Astrocyte of the spinal cord (primary cell): ENCODE results near the gene SEMA6D.

Experiments
- DNase-seq: peaks from one replicate; pipeline ENCODE4 v3.0.0; 2011; ENCODE audit warnings: low read depth, low spot score
- H3K4me3 ChIP-seq: 2 replicates; pipeline ENCODE4 v1.5.1; 2011; ENCODE audit warnings: low read depth, mild to moderate bottlenecking, low read length, moderate library complexity
- in situ Hi-C: cut with HindIII; loops from 2 replicates; pipeline ENCODE4 v1.10.0; 2017; ENCODE audit warnings: low sequenced_read_pairs
- TF ChIP-seq, protein P1 (sequence below): IDR thresholded peaks from 2 replicates; pipeline ENCODE4 v1.5.1; 2012; ENCODE audit warnings: low read depth, mild to moderate bottlenecking, low read length, inconsistent platforms

Gene SEMA6D

GRCh38 chr15:47715856-47716445 is 1.4 kb upstream of the SEMA6D start:
- in situ Hi-C loops = no loop called here
- TF ChIP-seq, protein P1, sequence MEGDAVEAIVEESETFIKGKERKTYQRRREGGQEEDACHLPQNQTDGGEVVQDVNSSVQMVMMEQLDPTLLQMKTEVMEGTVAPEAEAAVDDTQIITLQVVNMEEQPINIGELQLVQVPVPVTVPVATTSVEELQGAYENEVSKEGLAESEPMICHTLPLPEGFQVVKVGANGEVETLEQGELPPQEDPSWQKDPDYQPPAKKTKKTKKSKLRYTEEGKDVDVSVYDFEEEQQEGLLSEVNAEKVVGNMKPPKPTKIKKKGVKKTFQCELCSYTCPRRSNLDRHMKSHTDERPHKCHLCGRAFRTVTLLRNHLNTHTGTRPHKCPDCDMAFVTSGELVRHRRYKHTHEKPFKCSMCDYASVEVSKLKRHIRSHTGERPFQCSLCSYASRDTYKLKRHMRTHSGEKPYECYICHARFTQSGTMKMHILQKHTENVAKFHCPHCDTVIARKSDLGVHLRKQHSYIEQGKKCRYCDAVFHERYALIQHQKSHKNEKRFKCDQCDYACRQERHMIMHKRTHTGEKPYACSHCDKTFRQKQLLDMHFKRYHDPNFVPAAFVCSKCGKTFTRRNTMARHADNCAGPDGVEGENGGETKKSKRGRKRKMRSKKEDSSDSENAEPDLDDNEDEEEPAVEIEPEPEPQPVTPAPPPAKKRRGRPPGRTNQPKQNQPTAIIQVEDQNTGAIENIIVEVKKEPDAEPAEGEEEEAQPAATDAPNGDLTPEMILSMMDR = no peak
- peak; percentile 47 for DNase-seq
- H3K4me3 ChIP-seq = no peak overlapping the region

DNA sequence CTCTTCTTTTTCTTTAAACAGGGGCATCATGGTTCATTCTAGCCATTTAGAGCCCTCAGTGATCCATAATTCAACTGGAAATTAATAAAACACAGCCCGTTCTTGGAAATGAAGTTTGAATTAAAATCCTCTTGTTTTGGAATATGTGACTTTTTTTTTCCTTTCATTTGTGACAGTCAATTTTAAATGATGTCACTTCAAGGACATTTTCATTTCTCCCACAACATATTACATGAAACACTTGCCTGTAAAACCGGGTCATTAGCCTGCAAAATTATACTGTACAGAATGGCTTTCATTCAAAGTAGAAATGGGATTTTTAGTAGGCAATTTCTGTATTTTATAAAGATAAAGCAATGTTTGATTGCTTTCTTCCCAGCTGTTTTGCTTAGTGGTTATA is 789 bp upstream of the SEMA6D start:
- in situ Hi-C loops = no loop called here

GRCh38 chr15:47718497-47719437 is 1.5 kb downstream of the SEMA6D start:
- in situ Hi-C loops = no loop called here
- peak; percentile 35 for DNase-seq
- H3K4me3 ChIP-seq = peak overlapping the region; percentile 73
- TF ChIP-seq, protein P1 = no peak

More for the DNA sequence above, 789 bp upstream of the SEMA6D start:
- H3K4me3 ChIP-seq = peak overlapping the region; percentile 73
- TF ChIP-seq, protein P1 = no peak
- no peak for DNase-seq

DNA sequence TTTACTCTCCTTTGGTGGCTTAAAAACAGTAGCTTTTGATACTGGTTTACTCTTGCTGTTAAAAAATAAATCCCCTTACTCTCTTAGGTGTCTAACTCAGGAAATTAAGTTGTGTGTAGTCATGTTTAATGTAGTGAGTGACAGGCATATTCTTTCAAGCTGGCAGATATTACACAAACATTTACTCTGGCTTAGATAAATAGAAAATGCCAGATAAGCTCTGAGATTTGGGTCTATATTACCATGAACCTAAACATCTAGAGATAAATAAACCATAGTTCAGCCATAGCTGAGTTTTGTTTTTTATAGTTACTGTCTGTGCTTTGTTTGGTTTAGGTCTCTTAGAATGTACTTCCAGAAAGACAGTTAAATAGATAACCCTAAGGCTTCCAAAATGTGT is 2.4 kb downstream of the SEMA6D start:
- H3K4me3 ChIP-seq = peak overlapping the region; percentile 73
- TF ChIP-seq, protein P1 = no peak
- in situ Hi-C loops = no loop called here
- no peak for DNase-seq

DNA sequence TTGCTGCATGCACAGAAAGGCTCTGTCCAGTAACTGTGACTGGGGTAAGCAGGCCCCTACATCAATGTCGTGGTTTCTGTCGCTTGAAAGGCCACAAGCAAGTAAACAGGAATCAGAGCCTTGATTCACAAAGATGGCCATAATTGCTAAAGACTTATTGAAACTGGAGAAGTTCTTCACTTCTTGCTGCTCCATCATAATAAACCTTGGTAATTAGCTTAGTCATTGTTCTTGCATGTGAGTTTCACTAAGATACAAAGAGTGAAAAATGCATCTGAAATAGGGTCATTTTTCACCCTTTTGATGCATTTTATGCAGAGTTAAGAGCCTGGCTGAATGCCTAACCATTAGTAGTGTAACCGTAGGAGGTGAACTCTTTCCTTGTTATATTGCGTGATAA is 3.2 kb downstream of the SEMA6D start:
- no peak overlapping the region for H3K4me3 ChIP-seq
- TF ChIP-seq, protein P1 = no peak
- DNase-seq = no peak

GRCh38 chr15:47721676-47722075 is 4.4 kb downstream of the SEMA6D start:
- DNase-seq = no peak
- TF ChIP-seq, protein P1 = no peak
- no peak overlapping the region for H3K4me3 ChIP-seq
- in situ Hi-C loops = no loop called here

More for the DNA sequence above, 3.2 kb downstream of the SEMA6D start:
- in situ Hi-C loops = no loop called here
